HepG2 (cell line): Measurements from ENCODE around the gene SUDS3. TPM values are rescaled to one million over a fixed set of nuclear protein-coding genes. Genes with fewer than 3 reads are reported as not detected.
A peak's percentile ranks its signal among the peaks of the same experiment; 100 is the strongest.

Experiments
- BORCS8-MEF2B ChIP-seq: sonication (generic); formaldehyde crosslinking; IDR thresholded peaks from 2 replicates; pipeline ENCODE4 v1.8.0; 2022; ENCODE audit warnings: mild to moderate bottlenecking, missing genetic modification reagents
- CREBL2 ChIP-seq: sonication (generic); formaldehyde crosslinking; IDR thresholded peaks from 2 replicates; pipeline ENCODE4 v1.8.1; 2023; ENCODE audit warnings: missing genetic modification reagents, mild to moderate bottlenecking, borderline replicate concordance
- ETS1 ChIP-seq: sonication (generic); formaldehyde crosslinking; IDR thresholded peaks from 2 replicates; pipeline ENCODE4 v1.4.0; 2020; ENCODE audit warnings: missing genetic modification reagents
- FOSL2 ChIP-seq: sonication (generic); formaldehyde crosslinking; IDR thresholded peaks from 2 replicates; pipeline ENCODE4 v1.4.0; 2020; ENCODE audit warnings: missing genetic modification reagents
- IKZF1 ChIP-seq: fragments of 450-650 bp; IDR thresholded peaks from 2 replicates; pipeline ENCODE4 v1.7.1; 2016
- NCOA2 ChIP-seq: sonication (generic); formaldehyde crosslinking; IDR thresholded peaks from 2 replicates; pipeline ENCODE4 v1.8.0; 2022; ENCODE audit warnings: inconsistent platforms
- RERE ChIP-seq: IDR thresholded peaks from 2 replicates; pipeline ENCODE4 v1.6.1; 2016; ENCODE audit warnings: low read depth, missing genetic modification reagents, missing compliant biosample characterization
- SOX13 ChIP-seq, 3 experiments: fragments of 450-650 bp in 1 of 3; sonication (generic) in 1 of 3; formaldehyde crosslinking in 1 of 3; IDR thresholded peaks in 2 of 3; conservative IDR thresholded peaks in 1 of 3; 2 replicates each; pipeline versions ENCODE4 v1.5.0 to v1.6.1; 2016 to 2020; ENCODE audit warnings: antibody characterized with exemption in 1 of 3, mild to moderate bottlenecking in 1 of 3, missing compliant biosample characterization in 1 of 3, missing genetic modification reagents in 1 of 3, moderate library complexity in 1 of 3
- TBL1XR1 ChIP-seq: fragments of 150-350 bp; IDR thresholded peaks from 2 replicates; pipeline ENCODE4 v1.6.1; 2014; ENCODE audit warnings: borderline replicate concordance, low read length; ENCODE audit not compliant: partially characterized antibody
- ZFX ChIP-seq: sonication (generic); formaldehyde crosslinking; IDR thresholded peaks from 2 replicates; pipeline ENCODE4 v1.4.0; 2020; ENCODE audit warnings: mild to moderate bottlenecking, low read depth, missing genetic modification reagents, moderate library complexity
- ZMAT3 ChIP-seq: sonication (generic); formaldehyde crosslinking; conservative IDR thresholded peaks from 2 replicates; pipeline ENCODE4 v1.7.0; 2021; ENCODE audit warnings: missing genetic modification reagents
- ZNF143 ChIP-seq: sonication (generic); formaldehyde crosslinking; IDR thresholded peaks from 2 replicates; pipeline ENCODE4 v1.4.0; 2020; ENCODE audit warnings: missing genetic modification reagents
- ZNF17 ChIP-seq: sonication (generic); formaldehyde crosslinking; IDR thresholded peaks from 2 replicates; pipeline ENCODE4 v1.5.0; 2020; ENCODE audit warnings: mild to moderate bottlenecking, missing genetic modification reagents
- ZNF468 ChIP-seq: sonication (generic); formaldehyde crosslinking; IDR thresholded peaks from 2 replicates; pipeline ENCODE4 v1.8.0; 2022; ENCODE audit warnings: mild to moderate bottlenecking, moderate library complexity, missing genetic modification reagents
- ZNF563 ChIP-seq: sonication (generic); formaldehyde crosslinking; IDR thresholded peaks from 2 replicates; pipeline ENCODE4 v1.8.0; 2022; ENCODE audit warnings: mild to moderate bottlenecking, moderate library complexity, missing genetic modification reagents
- polyA plus RNA-seq, 8 experiments: library from polyadenylated mRNA; depleted of rRNA in 3 of 8; stranded (reverse) in 7 of 8; unstranded in 1 of 8; fragments of >200 nt; fragmentation: Illumina TruSeq in 4 of 8; extraction: Trizol in 4 of 8; gene quantifications; 2 replicates each; pipeline versions ENCODE4 v1.2.1 to v1.2.3, GENCODE V29; 2011 to 2016; ENCODE audit warnings: low read depth in 4 of 8, missing spikeins in 1 of 8, mixed read lengths in 1 of 8; ENCODE audit not compliant: insufficient read depth in 1 of 8
- total RNA-seq, 5 experiments: library from RNA; depleted of rRNA; stranded (reverse); fragments of >200 nt; fragmentation: Illumina TruSeq; extraction: Trizol; gene quantifications; 2 replicates each; pipeline ENCODE4 v1.2.3, GENCODE V29; 2016; ENCODE audit warnings: low read depth in 1 of 5

The SUDS3 gene
- total and polyA plus RNA-seq, 2 of the 13 experiments (the other 11 are each of a cell fraction or from before 2014, with no cell fraction given) = 20.2 to 33.1 TPM

- TF ChIP-seq ETS1 (no peak), ZMAT3 (CRISPR knock-in tag) (peak; percentile 56; the same call in 1 of the 2 replicates), ZNF17 (CRISPR knock-in tag) (no peak), RERE (CRISPR knock-in tag) (no peak), FOSL2 (CRISPR knock-in tag) (peak; percentile 9; the same call in 1 of the 2 replicates), TBL1XR1 (no peak), SOX13 (IDR thresholded peaks at IDR 0.05) (no peak), SOX13 (CRISPR knock-in tag; conservative IDR thresholded peaks at IDR 0.05 in 1 of 2, IDR thresholded peaks at IDR 0.05 in 1 of 2) (no peak), ZFX (CRISPR knock-in tag) (peak; percentile 78), NCOA2 (CRISPR knock-in tag) (no peak), ZNF563 (no peak), CREBL2 (CRISPR knock-in tag) (no peak), ZNF468 (CRISPR knock-in tag) (0 out of 2 replicates have a peak, but pooled peaks have one; percentile 40), IKZF1 (no peak), ZNF143 (CRISPR knock-in tag) (no peak; the same call in 1 of the 2 replicates), BORCS8-MEF2B (CRISPR knock-in tag) (0 out of 2 replicates have a peak, but pooled peaks have one; percentile 15)
Observed at GRCh38 chr12:118372541-118373495, 3.5 kb upstream of the SUDS3 start, which contains the start of gene TAOK3 (continued).
